Uterus (tissue), 2 donors: ENCODE measurements around the gene LYRM7.

Source experiments
- POLR2A ChIP-seq, 2 donors: fragments of 450-650 bp; IDR thresholded peaks; one replicate each; pipeline ENCODE4 v1.6.1; 2016; ENCODE audit warnings: antibody characterized with exemption in 2 of 2, mild to moderate bottlenecking in 1 of 2, moderate library complexity in 1 of 2
- TF ChIP-seq, protein P1 (sequence below), 4 experiments: fragments of 200-600 bp in 2 of 4; fragments of 450-650 bp in 2 of 4; sonication (generic) in 2 of 4; IDR thresholded peaks; one replicate each; pipeline ENCODE4 v1.5.1; 2016 to 2019; ENCODE audit warnings: antibody characterized with exemption in 4 of 4, mild to moderate bottlenecking in 2 of 4, moderate library complexity in 1 of 4

- TF ChIP-seq, protein P1, sequence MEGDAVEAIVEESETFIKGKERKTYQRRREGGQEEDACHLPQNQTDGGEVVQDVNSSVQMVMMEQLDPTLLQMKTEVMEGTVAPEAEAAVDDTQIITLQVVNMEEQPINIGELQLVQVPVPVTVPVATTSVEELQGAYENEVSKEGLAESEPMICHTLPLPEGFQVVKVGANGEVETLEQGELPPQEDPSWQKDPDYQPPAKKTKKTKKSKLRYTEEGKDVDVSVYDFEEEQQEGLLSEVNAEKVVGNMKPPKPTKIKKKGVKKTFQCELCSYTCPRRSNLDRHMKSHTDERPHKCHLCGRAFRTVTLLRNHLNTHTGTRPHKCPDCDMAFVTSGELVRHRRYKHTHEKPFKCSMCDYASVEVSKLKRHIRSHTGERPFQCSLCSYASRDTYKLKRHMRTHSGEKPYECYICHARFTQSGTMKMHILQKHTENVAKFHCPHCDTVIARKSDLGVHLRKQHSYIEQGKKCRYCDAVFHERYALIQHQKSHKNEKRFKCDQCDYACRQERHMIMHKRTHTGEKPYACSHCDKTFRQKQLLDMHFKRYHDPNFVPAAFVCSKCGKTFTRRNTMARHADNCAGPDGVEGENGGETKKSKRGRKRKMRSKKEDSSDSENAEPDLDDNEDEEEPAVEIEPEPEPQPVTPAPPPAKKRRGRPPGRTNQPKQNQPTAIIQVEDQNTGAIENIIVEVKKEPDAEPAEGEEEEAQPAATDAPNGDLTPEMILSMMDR (IDR thresholded peaks at IDR 0.05) = no peak
- TF ChIP-seq POLR2A (IDR thresholded peaks at IDR 0.05) = no peak
Observed at GRCh38 chr5:131221008-131221703, 50.4 kb downstream of the LYRM7 start.
